SKM-1 (cell line): Measurements from ENCODE around the gene PES1.
A peak's percentile ranks its signal among the peaks of the same experiment; 100 is the strongest.
"Not testable (repeated sequence)": the region's sequence is repeated elsewhere in the genome, so short reads cannot be mapped to it uniquely, and the experiment has no call there.

Experiments used
- DNase-seq: peaks from one replicate; lab custom pipeline; 2025; ENCODE audit not compliant: unreplicated experiment; lab: John Stamatoyannopoulos, UW

PES1 gene

DNA sequence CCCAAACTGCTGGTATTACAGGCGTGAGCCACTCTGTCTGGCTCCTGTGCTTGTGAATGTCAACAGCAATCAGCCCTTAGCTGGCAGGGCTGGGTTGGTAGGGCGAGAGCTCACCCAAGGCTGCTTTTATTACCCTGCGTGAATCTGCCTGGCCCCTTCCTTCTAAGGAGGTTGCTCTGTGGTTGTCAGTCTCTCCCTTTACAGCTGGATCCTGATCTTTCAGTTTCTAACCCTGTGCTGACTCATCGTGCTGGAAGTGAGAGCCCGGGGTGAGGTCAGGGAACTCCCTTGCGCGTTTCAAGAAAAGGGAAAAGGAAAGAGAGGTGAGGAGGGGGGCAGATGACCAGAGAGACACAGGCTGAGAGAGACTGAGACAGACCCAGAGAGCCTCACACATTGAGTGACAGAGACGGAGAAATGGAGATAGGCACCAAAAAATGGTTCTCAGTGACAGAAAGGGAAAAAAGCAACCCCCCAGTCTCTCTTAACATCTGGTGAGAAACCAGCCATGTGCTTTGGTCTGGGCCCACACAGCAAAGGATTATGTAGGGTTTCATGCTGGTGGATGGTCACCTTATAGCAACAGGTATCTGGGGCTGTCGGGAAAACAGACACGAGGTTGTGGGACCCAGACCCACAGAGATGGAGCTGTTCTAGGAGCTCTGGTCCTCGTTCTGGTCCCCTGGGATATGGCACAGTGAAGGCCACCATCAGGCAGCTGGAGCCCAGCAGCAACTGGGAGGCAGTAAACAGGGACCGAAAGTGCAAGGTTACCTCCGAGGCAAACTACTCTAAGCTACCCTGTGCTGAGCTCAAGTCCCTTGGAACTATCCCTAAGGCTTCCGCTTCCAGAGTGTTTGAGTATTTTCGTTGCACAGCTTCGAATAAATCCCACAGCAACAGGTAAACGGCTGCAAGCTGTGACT is 17.8 kb upstream of the PES1 start:
- peak; percentile 71 for DNase-seq

DNA sequence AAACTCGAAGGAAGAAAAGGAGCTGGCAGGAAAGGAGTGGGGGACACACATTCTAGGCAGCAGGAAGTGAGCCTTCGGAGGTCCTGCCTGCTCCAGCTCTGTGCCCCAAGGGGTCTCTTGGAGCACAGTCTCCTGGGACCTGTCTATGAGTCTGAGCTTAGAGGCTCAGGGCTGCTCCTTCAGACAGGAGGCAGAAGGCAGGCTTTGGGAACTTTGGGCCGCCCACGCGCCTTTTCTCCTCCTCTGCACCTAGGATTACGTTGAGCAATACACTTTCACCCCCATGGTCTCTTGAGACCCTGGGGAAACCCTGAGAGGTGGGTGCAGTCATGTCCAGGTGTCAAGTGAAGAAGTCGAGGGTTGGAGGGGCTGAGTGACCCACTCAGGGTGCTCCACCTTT is 16.2 kb upstream of the PES1 start:
- no peak for DNase-seq

- no peak for DNase-seq
These were observed 15.7 kb upstream of the PES1 start for GRCh38 chr22:30607300-30607930.

DNA sequence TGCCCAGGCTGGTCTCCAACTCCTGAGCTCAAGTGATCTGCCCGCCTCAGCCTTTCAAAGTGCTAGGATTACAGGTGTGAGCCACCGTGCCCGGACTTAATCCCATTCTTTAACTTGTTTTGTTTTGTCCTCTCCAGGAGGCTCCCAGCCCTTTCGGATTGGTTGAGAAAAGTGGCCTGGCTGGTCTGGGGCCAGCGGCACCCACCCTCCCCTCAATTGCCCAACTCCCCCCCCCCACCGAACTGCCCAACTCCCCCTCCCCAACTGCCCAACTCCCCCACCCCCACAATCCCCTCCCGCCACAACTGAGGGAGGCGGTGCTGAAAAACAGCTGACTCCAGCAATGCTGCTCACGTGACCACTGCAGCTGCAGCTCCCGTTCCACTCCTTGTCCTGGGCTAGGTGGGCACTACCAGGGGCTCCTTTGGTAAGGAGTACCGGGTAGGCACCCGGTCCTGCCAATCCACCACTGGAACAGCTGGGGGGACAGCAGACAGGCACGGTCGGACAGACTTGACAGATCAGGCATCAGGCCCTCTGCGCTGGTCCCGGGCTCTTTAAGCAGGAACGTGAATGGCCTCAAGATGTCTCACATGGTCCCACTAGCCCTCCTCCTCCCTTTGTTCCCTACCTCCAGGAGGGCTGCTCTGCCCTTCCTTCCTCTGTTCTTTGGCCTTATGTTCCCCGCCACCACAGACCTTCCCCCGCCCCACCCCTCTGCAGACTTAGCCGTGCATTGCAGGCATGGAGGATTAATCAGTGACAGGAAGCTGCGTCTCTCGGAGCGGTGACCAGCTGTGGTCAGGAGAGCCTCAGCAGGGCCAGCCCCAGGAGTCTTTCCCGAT is 15.0 kb upstream of the PES1 start, which contains the start of gene TCN2:
TSS of gene TCN2 (plus strand) at position 720 of the 845 bp plus-strand sequence. CDS start 158 bp downstream, outside the sequence.
- peak; percentile 70 for DNase-seq

DNA sequence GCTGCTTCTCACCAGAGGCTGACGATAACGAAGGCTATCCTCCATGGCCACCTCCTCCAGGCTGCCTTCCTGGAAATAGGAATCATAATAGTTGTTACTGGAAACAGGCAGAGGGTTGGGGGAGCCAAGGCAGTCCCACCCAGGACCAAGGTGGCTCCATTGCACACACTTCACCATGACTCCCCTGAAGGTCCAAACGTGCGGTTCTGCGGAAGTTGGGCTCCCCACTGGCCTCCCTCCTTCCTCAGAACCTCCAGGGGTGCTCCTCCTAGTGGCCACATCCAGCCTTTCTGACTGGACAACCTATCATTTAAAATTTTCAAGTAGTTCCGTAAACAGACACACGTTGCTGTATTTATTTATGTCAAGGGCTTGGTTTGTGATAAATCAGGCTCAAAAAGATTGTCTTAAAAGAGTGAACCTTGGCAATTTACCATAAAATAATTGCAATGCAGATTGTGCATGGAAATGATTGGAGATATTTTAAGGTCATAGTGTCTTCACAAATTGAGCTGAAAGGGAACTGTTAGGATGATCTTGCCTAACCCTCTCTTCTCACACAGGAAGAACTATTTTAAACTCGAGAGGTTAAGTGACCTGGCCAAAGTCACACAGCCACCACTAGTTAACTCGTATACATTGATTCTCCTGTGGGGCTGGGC is 13.9 kb upstream of the PES1 start:
- DNase-seq = peak; percentile 64

- no peak for DNase-seq
These were observed 13.0 kb upstream of the PES1 start for GRCh38 chr22:30604723-30605122.

DNA sequence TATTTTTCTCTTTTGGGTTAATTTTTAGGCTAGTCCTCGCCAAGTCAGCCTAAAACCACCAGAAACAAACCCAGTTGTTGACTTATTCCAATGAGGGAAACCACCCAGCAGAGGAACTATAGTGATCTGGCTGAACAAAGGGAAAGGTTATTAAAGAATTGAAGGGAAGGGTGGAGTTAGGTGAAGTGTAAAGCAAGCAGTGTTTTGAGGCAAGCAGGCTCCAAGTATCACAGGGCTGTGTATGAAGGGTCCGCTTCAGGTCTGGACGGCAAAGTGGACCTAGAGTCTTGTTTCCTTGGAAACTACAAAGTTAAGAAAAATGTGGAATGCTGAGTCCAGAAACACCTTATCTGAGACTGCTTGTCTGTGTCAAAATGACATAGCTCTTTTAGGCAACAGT is 12.1 kb upstream of the PES1 start:
- no peak for DNase-seq

GRCh38 chr22:30602049-30602448 is 10.3 kb upstream of the PES1 start:
- DNase-seq = peak; percentile 62

GRCh38 chr22:30601464-30601863 is 9.8 kb upstream of the PES1 start:
- DNase-seq = no peak

DNA sequence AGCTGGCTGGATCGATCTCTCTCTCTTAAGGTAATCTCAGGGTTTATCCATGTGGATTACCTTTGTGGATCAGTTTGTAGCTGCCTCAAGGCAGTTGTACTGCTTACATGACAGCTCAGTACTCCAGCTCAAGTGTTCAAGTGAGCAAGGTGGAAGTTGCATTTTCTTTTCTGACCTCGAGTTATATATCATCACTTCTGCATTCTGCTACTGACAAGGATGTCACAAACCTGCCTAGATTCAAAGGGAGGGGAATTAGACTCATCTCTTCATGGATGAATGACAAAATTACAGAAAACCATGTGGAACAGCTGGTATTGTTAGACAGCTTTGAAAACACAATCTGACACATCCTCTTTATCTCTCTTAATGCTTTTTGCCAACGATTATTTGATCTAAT is 9.2 kb upstream of the PES1 start:
- DNase-seq = peak; percentile 58

GRCh38 chr22:30598986-30599385 is 7.3 kb upstream of the PES1 start:
- no peak for DNase-seq

GRCh38 chr22:30596886-30597285 is 5.2 kb upstream of the PES1 start:
- no peak for DNase-seq

DNA sequence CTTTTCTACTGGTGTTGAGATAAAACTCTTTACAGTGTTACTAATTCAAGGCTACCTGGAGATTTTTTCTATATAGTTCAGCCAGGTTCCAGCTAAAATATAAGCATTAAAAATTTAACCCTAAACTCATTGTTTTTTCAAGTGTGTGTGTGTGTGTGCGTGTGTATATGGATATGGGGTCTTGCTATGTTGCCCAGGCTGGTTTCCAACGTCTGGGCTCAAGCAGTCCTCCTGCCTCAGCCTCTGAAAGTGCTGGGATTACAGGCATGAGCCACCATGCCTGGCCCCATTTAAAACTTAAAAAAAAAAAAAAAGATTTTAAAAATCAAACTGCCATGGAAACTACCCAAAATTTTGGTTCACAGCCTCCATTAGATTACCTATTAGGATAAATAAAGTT is 4.5 kb upstream of the PES1 start:
- no peak for DNase-seq

- not testable (repeated sequence) for DNase-seq
These were observed 627 bp upstream of the PES1 start for GRCh38 chr22:30592360-30592713.

DNA sequence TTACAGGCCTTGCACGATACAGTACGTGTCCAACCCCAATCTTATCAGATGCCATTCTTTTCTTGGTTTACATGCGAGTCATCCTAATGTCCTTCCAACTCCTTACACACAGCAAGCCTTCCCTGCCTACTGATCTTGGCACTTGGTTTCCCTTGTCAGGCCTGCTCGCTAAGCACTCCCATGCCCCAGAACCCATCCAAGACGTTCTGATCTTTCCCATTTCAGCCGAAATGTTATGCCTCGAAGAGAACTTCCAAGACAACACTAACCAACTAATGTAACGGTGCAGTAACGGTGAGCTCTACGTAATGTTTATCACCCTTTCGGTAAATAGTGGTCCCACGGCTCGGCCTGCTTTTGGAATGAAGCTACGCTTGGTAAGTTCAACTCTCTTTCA is 521 bp downstream of the PES1 start:
- no peak for DNase-seq

- DNase-seq = no peak
These were observed 5.3 kb downstream of the PES1 start for GRCh38 chr22:30586414-30586813.

DNA sequence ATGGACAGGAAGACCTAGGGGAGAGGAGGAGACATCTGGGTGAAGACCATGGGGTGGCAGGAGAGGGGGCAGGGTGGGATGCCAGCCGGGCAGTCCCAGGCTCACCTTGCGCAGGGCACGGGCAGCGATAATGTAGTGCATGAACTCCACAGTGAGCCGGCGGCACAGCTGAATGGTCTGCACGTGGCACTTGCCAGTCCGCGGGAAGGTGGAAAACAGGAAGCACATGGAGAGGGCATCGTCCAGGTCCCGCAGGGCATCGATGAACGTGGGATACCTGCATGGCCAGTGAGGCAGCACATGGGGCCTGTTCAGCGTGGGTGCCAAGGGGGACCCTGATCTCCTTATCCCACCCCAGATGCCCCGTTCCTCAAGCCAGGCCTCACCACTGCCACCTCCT is 7.3 kb downstream of the PES1 start:
- DNase-seq = no peak

DNA sequence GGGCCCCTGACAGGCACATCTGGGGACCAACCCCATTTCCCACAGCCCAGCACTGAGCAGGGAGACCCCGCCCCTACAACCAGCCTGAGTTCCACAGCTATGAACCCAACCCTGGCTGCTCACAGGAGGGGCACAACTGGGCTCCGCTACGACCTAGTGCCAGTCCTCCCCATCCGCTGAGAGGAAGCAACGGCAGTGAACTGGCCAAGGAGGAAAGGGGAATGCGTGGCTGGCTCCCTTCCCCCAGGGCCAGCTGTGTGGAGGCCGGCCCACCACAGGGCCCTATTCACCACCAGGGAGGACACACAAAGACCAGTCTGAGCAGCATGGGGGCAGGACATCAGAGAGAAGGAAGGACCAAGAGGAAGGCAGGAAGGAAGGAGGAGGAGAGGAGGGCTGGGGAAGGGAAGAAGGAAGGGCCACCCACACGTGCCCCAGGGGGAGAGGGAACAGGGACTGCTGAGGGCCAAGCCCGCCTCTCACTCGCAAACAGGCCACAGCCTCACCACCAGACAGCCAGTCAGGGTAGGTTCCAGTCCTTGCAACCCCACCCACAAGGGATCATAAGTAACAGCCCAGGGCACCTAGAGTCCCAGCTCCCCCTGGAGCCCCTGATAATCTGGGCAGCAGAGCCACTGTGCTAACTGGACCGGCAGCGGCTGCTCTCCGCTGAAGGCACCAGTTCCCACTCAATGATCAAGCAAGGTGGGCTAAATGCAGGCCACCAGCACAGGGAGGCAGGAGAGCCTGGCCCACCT is 8.7 kb downstream of the PES1 start:
- DNase-seq = no peak

DNA sequence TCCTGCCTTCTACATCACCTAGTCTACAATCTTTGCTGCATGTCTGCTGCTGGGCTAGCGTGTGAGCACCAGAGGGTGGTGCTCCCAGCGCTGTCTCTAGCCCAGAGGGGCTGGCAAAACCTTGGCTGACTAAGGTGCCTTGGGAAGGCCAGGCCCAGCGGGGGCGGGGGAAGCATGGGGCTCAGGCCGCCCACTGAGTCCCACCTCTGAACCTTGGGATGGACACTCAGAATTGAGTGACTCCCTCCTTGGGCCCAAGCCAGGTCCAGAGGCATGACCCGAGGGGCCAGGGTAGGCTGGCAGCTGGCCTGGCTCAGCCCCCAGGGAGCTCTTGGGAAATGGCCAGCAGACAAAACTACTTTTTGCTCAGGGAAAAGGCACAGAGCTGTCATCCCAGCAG is 9.7 kb downstream of the PES1 start:
- no peak for DNase-seq

- no peak for DNase-seq
These were observed 10.8 kb downstream of the PES1 start for GRCh38 chr22:30580896-30581295.
